Neural crest cell (in vitro differentiated cells): ENCODE data around the gene AGBL1. TPM values are rescaled to one million over a fixed set of nuclear protein-coding genes. Genes with fewer than 3 reads are reported as not detected.

Experiments used
- DNase-seq: peaks from one replicate; pipeline ENCODE4 v3.0.0; 2021; ENCODE audit warnings: low read depth, mixed read lengths, low spot score
- H3K27ac Mint-ChIP-seq: one replicate; pipeline ENCODE4 v1.8.0; 2021; ENCODE audit warnings: mild to moderate bottlenecking, mixed read lengths; ENCODE audit not compliant: unreplicated experiment
- H3K27me3 Mint-ChIP-seq: 2 replicates; pipeline ENCODE4 v1.8.0; 2021; ENCODE audit warnings: low read depth, mild to moderate bottlenecking, mixed read lengths
- H3K36me3 Mint-ChIP-seq: 2 replicates; pipeline ENCODE4 v1.8.0; 2021; ENCODE audit warnings: low read depth, mild to moderate bottlenecking, mixed read lengths
- H3K4me1 Mint-ChIP-seq: 2 replicates; pipeline ENCODE4 v1.8.0; 2021; ENCODE audit warnings: mixed read lengths
- H3K4me3 Mint-ChIP-seq: one replicate; pipeline ENCODE4 v1.8.0; 2021; ENCODE audit warnings: mild to moderate bottlenecking, mixed read lengths
- H3K9me3 Mint-ChIP-seq: 2 replicates; pipeline ENCODE4 v1.8.0; 2021; ENCODE audit warnings: mixed read lengths
- CTCF ChIP-seq: fragments of 200-600 bp; sonication (generic); conservative IDR thresholded peaks from 2 replicates; pipeline ENCODE4 v1.5.0; 2021; ENCODE audit warnings: antibody characterized with exemption, mild to moderate bottlenecking
- total RNA-seq: library from RNA; stranded (reverse); gene quantifications from 2 replicates; pipeline ENCODE4 v1.2.1, GENCODE V29; 2021

Gene AGBL1
- total RNA-seq, 1 donor from 2014 or later, result 0.05 TPM

GRCh38 chr15:86060674-86061073, 19.0 kb upstream of the AGBL1 start:
- Mint-ChIP-seq H3K27ac (no peak overlapping the region), H3K9me3 (no peaks in the 10 kb centered on the region), H3K27me3 (peaks cover 5% of the 10 kb centered on the region), H3K36me3 (no peaks in the 10 kb centered on the region), H3K4me3 (no peak overlapping the region), H3K4me1 (peaks cover 11% of the 10 kb centered on the region)
- TF ChIP-seq CTCF, result no peak
- DNase-seq, result no peak

GRCh38 chr15:86061581-86061980, 18.1 kb upstream of the AGBL1 start:
- peaks cover 3% of the 10 kb centered on the region for H3K27me3 Mint-ChIP-seq
- DNase-seq, result no peak
- no peak for TF ChIP-seq CTCF
- no peaks in the 10 kb centered on the region for H3K36me3 Mint-ChIP-seq
- peaks cover 11% of the 10 kb centered on the region for H3K4me1 Mint-ChIP-seq
- H3K27ac Mint-ChIP-seq, result no peak overlapping the region
- no peak overlapping the region for H3K4me3 Mint-ChIP-seq
- no peaks in the 10 kb centered on the region for H3K9me3 Mint-ChIP-seq

DNA sequence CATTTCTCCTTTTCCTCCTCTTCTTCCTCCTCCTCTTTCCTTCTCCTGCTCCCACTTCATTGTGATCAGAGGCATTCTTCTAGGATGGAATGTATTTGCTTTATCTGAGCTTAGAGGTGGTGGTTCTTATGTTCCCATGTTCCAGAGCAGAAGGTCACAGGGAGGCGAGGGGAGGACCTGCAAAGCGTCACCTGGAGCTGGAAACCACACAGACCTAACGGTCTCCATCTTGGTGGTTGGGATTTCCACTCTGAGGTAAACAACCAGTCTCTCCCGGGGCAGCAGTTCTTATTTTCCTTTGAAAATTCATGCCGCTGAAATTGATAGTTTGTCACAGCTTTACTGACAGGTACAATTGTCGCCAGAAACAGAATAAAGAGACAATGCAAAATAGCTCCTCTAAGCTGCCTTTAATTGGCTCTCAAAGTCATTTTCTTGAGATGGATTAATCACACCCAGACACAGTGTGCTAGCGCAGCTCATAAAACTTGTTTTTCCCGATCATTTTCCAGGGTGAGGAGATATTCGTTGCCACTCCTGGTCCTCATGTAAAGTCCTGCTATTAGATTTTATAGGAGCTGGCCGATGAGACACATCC, 16.9 kb upstream of the AGBL1 start:
- Mint-ChIP-seq H3K4me3 (no peak overlapping the region), H3K27me3 (peaks cover 2% of the 10 kb centered on the region), H3K9me3 (peaks cover 3% of the 10 kb centered on the region), H3K27ac (no peak overlapping the region), H3K4me1 (peaks cover 11% of the 10 kb centered on the region), H3K36me3 (no peaks in the 10 kb centered on the region)
- no peak for DNase-seq
- TF ChIP-seq CTCF, result no peak

- Mint-ChIP-seq H3K27ac (peak overlapping the region; percentile 81), H3K27me3 (peaks cover 5% of the 10 kb centered on the region), H3K36me3 (no peaks in the 10 kb centered on the region), H3K4me1 (peaks cover 11% of the 10 kb centered on the region), H3K4me3 (no peak overlapping the region), H3K9me3 (peaks cover 3% of the 10 kb centered on the region)
- no peak for TF ChIP-seq CTCF
- no peak for DNase-seq
Observed at GRCh38 chr15:86063356-86064095, 16.1 kb upstream of the AGBL1 start.

DNA sequence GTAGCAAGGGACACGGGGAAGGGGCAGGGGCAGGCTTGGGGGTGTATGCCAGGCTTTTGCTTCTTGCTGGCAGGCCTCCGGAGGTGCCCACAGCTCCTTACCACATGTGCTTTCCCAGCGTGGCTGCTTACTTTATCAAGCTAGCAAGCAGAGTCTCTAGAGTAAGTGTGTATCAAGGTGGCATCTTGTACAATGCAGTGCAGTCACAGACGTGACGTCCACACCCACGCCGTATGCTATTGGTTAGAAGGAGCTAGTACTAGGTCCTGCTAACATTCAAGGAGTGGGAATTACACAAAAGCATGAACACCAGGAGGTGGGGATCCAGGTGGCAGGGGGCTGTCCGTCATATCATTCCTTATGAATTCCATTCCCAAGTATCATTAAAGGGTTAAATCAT, 15.3 kb upstream of the AGBL1 start:
- H3K4me1 Mint-ChIP-seq, result peaks cover 11% of the 10 kb centered on the region
- H3K27me3 Mint-ChIP-seq, result peaks cover 5% of the 10 kb centered on the region
- TF ChIP-seq CTCF, result no peak
- H3K36me3 Mint-ChIP-seq, result no peaks in the 10 kb centered on the region
- H3K4me3 Mint-ChIP-seq, result no peak overlapping the region
- no peak overlapping the region for H3K27ac Mint-ChIP-seq
- no peak for DNase-seq
- peaks cover 3% of the 10 kb centered on the region for H3K9me3 Mint-ChIP-seq
